Lower leg skin (tissue), 4 donors: ENCODE results near the gene DIP2C. TPM values are rescaled to one million over a fixed set of nuclear protein-coding genes. Genes with fewer than 3 reads are reported as not detected.

ENCODE experiments used
- DNase-seq, 2 donors: peaks; one replicate each; pipeline ENCODE4 v3.0.0-alpha.2; 2019; ENCODE audit warnings: low spot score in 2 of 2
- H3K4me3 ChIP-seq: fragments of 200-600 bp; sonication (generic); 2 replicates; pipeline ENCODE4 v1.5.1; 2017; ENCODE audit warnings: mild to moderate bottlenecking, low read depth; ENCODE audit not compliant: poor library complexity, severe bottlenecking
- CTCF ChIP-seq, 3 donors: fragments of 450-650 bp; IDR thresholded peaks; one replicate each; pipeline ENCODE4 v1.5.1; 2016; ENCODE audit warnings: antibody characterized with exemption in 3 of 3, mild to moderate bottlenecking in 3 of 3, moderate library complexity in 2 of 3
- POLR2A ChIP-seq, 2 donors: fragments of 450-650 bp; IDR thresholded peaks; one replicate each; pipeline ENCODE4 v1.6.1; 2016 to 2017; ENCODE audit warnings: antibody characterized with exemption in 2 of 2, mild to moderate bottlenecking in 1 of 2, moderate library complexity in 1 of 2
- WGBS, 2 donors: methylation state at CpG; one replicate each; pipeline ENCODE4 v1.1.5; 2018; 5-methylcytosine and 5-hydroxymethylcytosine counted together
- intact Hi-C: fragments of 100-400 bp; cut with DNase I; formaldehyde crosslinking; loops from one replicate; pipeline ENCODE4 v1.15.0; 2023; ENCODE audit warnings: low total_unique reads
- total RNA-seq, 4 donors: library from RNA; depleted of rRNA; stranded (reverse); fragments of >200 nt; gene quantifications; one replicate each; pipeline ENCODE4 v1.1.0, GENCODE V29; 2016

DIP2C gene
- total RNA-seq, 4 donors from 2014 or later = 6.2 to 14.7 (median 10.6) TPM

GRCh38 chr10:364267-364775 lies 325.1 kb downstream of the DIP2C start:
- 96% methylated on average over 24 of the region's 24 CpGs for WGBS, 2 donors
- intact Hi-C loops = no loop called here
- no peak overlapping the region for H3K4me3 ChIP-seq
- no peak for DNase-seq
- TF ChIP-seq POLR2A (IDR thresholded peaks at IDR 0.05) = no peak
- no peak for TF ChIP-seq CTCF (IDR thresholded peaks at IDR 0.05)

GRCh38 chr10:363152-363551 lies 326.3 kb downstream of the DIP2C start:
- no peak overlapping the region for H3K4me3 ChIP-seq
- TF ChIP-seq CTCF (IDR thresholded peaks at IDR 0.05) = no peak
- TF ChIP-seq POLR2A (IDR thresholded peaks at IDR 0.05) = no peak
- DNase-seq = no peak
- intact Hi-C loops = no loop called here
- 96% methylated on average over 24 of the region's 24 CpGs for WGBS, 2 donors

- intact Hi-C loops = no loop called here
- 83 to 84% methylated on average over 23 of the region's 23 CpGs for WGBS, 2 donors
- no peak overlapping the region for H3K4me3 ChIP-seq
- no peak for TF ChIP-seq CTCF (IDR thresholded peaks at IDR 0.05)
- no peak for TF ChIP-seq POLR2A (IDR thresholded peaks at IDR 0.05)
- no peak for DNase-seq
These were observed 328.0 kb downstream of the DIP2C start for GRCh38 chr10:361203-362081.

GRCh38 chr10:360653-361052 lies 328.8 kb downstream of the DIP2C start:
- 77 to 89% methylated on average over 6 of the region's 6 CpGs for WGBS, 2 donors
- TF ChIP-seq POLR2A (IDR thresholded peaks at IDR 0.05) (no peak), CTCF (IDR thresholded peaks at IDR 0.05) (no peak)
- no peak for DNase-seq
- no peak overlapping the region for H3K4me3 ChIP-seq
- intact Hi-C loops = no loop called here

GRCh38 chr10:359762-360161 lies 329.7 kb downstream of the DIP2C start:
- intact Hi-C loops = no loop called here
- TF ChIP-seq CTCF (IDR thresholded peaks at IDR 0.05) = no peak
- no peak for TF ChIP-seq POLR2A (IDR thresholded peaks at IDR 0.05)
- 95 to 96% methylated on average over 14 of the region's 14 CpGs for WGBS, 2 donors
- no peak overlapping the region for H3K4me3 ChIP-seq
- DNase-seq = no peak
